Body of pancreas (tissue), 4 donors: ENCODE measurements around the gene CPSF3.

Experiments
- CTCF ChIP-seq, 7 experiments: fragments of 450-650 bp in 4 of 7; fragments of 200-600 bp in 3 of 7; sonication (generic) in 3 of 7; IDR thresholded peaks; one replicate each; pipeline ENCODE4 v1.5.1; 2016 to 2019; ENCODE audit warnings: antibody characterized with exemption in 7 of 7
- POLR2A ChIP-seq, 3 donors: fragments of 450-650 bp; IDR thresholded peaks; one replicate each; pipeline ENCODE4 v1.6.1; 2016; ENCODE audit warnings: antibody characterized with exemption in 3 of 3, mild to moderate bottlenecking in 2 of 3

DNA sequence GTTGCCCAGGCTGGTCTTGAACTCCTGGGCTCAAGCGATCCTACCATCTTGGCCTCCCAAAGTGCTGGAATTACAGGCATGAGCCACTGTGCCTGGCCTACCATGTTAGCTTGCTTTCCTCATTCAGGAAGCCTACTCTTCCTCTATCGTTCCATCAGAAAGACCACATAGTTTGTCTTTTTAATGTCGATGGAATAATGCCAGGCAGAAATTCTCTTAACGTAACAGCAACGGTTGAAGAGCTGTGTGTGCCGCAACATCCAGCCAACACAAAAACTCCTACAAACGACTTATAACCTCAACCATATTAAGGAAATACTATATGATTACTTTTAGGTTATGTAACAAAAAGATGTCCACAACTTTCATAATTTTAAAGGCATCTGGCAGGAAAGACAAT, 10.7 kb upstream of the CPSF3 start:
- TF ChIP-seq POLR2A (IDR thresholded peaks at IDR 0.05) (no peak), CTCF (IDR thresholded peaks at IDR 0.05) (no peak)
